HG03108 (cell line): ENCODE data around the gene C11orf97.
A peak's percentile ranks its signal among the peaks of the same experiment; 100 is the strongest.

Experiments
- ATAC-seq: cut with Tn5 transposase; IDR thresholded peaks from one replicate; pipeline ENCODE4 v1.9.1; 2021; ENCODE audit warnings: moderate library complexity; ENCODE audit not compliant: unreplicated experiment

The C11orf97 gene

DNA sequence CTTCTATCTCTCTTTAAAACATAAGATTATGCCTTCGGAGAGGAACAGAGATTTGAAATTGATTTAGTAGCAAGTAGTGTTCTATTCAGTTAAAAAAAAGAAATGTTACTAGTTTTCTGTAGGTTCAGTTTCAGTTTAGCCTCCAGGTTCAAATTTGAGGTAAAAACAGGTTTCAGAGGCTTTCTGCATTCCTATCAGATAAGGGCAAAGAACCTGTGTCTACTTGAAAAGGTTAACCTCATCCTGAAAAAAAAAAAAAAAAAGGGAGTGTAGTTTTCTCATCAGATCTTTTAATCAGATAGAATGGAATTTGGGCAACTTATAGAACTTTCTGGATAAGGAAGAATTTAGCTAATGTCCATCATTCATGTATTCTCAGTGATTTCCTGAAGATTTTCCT is 12.1 kb downstream of the C11orf97 start:
- no peak for ATAC-seq

DNA sequence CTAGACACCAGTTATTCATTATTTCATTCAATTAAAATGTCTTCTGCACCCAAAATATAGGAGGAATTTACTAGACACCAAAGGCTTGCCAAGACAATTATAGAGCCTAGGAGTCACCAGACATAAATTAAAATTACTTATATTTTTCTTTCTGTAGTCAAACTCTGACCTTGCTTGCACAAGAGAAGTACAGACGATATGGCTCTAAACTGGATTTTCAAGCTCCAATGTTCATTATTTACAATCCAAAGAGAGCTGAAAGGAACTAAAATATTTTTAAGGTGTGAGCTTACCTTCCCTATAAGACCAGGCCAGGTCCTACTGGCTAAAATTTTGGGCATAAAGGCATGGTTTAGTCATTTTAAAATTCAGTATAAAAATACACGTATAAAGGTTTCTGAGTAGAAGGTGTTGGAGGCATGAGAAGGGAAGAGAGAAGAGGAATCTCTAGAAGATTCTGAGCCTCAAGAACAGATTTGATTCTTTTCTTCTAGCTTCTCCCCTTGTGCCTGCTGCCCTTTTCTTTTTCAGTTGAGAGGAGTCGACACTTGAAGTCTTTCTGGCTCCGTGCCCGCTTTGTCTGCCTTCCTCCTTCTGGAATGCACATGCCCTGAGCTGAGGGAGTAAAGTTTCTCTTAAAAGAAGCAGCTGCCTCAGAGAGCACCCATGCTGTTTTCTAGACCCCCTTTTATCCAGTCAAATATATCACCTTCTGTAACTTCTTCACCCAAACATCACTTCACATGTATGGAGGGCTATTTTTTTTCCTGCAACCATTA is 13.5 kb downstream of the C11orf97 start:
- ATAC-seq: no peak

DNA sequence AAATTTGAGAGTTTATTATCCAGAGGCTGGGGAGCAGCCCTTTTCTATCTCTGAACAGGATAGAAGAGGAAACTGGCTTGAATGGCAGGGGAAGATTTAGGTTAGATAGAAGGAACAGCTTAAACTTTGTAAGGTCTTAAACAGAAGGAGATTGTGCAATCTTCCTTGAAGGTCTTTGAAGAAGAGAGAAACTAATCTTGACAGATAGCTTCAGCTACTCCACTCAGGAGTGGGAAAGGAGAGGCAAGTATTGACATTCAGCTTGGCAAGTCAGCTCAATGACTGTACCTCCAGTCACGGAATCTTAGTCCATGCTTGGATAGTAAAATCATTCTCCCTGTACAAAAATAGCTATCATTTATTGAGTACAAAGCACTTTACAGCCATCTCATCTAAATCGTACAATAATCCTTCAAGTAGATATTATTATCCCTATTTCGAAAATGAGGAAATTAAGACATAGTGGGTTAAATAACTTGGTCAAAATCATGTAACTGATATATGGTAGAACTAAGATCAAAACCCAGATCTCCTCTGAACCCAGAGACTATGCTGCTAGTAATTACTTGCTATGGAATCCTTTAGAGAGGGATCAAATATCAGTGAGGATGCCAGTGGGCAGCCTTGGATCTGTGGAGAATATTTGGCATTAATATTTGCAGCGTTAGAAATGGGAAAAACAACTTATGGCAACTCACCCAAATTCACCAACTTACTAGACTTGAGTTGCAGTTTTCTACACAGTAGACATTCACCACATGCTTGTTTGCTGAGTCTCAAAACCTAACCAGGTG is 14.6 kb downstream of the C11orf97 start:
- ATAC-seq: no peak

DNA sequence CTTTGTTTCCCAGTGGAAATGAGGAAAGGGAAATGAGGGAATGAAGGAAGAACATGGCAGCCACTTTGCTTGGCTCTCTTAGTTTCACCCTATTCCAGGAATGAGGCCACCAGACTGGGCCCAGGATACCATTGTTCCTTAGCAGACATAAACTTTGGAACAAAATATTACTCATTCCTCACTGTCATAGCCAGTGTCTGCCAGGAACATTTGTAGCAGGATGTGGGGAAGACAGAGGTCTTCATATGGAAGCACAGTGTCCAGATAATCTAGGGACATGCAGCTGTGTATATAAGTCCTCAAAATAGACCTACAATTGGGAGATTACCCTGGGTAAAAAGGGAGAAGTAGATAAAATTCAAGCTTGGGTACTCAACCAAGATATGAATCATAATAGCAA is 16.3 kb downstream of the C11orf97 start:
- ATAC-seq: no peak

DNA sequence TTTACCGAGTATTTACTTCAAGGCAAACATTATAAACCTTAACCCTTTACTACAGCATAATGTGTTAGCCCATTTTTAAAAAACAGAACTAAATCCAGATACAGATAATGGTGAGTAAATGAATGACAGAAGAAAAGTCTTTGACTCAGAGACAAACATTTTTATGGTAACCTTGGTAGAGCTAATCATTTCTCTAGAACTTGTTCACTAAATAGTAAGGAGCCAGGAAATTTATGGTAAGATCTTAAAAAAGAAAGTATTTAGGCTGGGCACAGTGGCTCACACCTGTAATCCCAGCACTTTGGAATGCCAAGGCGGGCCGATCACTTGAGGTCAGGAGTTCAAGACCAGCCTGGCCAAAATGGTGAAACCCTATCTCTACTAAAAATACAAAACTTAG is 19.9 kb downstream of the C11orf97 start:
- ATAC-seq: no peak

DNA sequence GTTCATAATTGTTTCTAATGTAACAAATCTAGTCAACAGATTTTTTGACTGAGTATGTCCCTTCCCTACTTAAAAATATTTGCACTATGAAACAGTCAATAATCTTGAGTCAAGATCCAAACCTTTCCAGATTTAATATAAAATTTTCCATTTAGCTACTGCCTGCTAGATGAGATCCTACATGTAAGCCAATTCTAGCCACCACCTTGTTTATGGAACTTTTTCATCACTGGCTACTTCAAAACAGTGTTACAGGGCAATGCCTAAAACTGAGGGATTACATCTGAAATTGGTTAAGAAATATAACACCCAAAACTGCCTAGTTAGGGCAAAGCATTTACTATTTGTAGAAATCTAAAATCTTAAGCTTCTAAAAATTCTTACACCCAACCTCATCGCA is 20.9 kb downstream of the C11orf97 start:
- no peak for ATAC-seq

DNA sequence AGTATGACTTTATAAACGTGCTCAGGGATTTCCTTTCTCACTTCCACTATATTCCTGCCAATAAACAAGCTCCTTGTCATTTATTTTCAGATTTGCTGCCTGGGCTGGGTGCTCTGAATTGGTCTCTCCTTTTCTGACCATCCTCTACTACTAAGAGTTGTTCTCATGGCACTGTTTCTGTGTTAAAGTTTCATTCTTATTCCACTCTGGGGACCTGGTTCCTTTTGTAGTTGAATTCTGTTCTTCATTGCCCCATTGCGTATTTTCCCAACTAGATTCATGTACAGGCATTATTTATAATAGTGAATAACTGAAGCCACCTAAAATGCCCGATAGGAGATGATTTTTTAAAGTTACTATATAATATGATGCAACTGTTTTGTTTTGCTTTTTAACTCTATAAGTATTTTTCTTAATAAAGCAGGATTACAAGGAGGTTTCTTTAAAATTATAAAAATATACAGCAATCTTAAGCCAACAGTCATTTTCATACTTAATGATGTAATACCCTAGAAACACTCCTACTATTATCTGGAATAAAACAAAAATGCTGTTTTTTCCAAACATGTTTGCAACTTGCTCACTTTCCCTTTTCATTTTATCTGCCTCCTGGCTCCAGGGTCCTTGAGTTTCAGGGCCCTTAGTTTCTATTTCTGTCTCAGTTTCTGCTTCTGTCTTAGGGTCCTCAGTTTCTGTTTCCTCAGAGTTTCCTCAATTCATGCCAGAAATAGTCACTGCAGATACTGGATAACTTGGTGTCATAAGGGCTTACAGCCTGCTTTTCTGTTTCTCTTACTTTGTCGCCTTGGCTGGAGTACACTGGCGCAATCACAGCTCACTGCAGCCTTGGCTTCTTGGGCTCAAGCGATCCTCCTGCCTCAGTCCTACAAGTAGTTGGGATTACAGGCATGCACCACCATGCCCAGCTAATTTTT is 21.7 kb downstream of the C11orf97 start:
- no peak for ATAC-seq

DNA sequence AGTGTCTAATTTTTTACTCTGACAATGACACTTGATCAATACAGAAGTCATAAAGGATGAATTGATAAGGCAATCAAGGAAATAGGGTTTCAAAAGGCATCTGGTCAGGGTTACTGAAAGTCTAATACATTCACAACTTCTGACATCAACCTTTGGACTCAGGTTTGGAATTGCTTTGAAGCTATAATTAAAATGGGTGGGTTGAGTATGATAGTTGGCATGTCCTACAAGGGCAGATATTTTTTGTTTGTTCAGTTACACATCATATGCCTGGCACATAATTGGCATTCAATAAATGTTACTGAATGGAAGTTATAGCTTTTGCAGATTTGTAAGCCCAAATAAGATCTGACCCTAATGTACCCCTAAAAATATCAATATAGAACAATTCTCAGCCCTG is 24.1 kb downstream of the C11orf97 start:
- ATAC-seq: no peak

DNA sequence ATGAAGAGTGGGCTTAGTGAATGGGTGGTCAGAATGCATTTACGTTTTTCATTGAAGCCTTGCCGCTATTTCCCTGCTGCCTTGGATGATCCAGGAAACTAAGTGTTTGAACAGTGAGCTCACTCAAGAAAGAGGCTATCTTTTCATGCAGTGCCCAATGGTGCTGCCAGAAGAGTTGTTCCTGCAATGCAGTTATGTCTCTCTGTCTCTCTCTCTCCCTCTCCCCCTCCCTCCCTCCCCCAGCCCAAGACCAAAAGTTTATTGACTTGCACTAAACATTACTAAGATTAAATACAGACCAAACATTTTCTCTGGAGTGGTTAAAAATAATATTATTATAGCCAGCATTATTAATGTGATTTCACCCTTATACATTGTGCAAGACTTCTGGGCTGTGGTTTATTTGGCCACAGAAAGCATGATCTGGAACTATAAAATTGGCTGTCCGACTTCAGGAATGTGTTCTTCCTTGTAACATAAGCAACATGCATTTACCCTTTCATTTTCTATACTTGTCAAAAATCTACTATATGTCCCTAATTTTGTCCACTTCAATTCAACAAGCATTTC is 24.9 kb downstream of the C11orf97 start:
- no peak for ATAC-seq

DNA sequence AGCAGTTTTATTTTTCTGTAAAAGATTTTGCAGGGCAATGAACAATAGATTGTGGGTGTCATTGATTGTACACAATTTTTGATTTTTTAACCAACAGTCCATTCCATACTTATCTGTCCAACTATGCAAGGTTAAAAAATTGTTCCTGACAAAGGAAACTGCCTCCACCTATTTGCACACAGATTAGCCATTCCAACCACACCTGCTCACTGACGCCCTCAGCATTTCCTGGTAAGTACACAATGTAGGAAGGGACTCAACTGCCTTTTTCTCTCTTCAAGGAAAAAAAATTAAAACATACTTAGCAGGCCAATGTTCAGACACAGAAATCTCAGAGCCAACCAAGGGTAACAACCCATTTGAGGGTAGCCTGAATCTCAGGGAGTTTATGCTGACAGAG is 27.2 kb downstream of the C11orf97 start:
- no peak for ATAC-seq

DNA sequence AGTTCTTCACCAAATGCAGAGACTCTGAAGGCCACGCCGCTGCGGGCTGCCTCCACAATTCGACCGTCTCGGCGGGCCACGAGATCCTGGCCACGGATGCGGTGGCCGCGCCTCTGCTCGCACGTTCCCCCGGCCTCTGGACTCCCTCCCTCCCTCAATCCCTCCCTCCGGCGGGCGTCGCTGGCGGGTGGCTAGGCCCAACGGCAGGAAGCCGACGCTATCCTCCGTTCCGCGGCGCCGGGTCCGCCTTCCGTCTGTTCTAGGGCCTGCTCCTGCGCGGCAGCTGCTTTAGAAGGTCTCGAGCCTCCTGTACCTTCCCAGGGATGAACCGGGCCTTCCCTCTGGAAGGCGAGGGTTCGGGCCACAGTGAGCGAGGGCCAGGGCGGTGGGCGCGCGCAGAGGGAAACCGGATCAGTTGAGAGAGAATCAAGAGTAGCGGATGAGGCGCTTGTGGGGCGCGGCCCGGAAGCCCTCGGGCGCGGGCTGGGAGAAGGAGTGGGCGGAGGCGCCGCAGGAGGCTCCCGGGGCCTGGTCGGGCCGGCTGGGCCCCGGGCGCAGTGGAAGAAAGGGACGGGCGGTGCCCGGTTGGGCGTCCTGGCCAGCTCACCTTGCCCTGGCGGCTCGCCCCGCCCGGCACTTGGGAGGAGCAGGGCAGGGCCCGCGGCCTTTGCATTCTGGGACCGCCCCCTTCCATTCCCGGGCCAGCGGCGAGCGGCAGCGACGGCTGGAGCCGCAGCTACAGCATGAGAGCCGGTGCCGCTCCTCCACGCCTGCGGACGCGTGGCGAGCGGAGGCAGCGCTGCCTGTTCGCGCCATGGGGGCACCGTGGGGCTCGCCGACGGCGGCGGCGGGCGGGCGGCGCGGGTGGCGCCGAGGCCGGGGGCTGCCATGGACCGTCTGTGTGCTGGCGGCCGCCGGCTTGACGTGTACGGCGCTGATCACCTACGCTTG is 31.7 kb downstream of the C11orf97 start, which contains the start of gene FUT4:
TSS of gene FUT4 (plus strand) at position 227 of the 951 bp plus-strand sequence. CDS start at position 440, 213 bp downstream.
- peak; percentile 85 for ATAC-seq

DNA sequence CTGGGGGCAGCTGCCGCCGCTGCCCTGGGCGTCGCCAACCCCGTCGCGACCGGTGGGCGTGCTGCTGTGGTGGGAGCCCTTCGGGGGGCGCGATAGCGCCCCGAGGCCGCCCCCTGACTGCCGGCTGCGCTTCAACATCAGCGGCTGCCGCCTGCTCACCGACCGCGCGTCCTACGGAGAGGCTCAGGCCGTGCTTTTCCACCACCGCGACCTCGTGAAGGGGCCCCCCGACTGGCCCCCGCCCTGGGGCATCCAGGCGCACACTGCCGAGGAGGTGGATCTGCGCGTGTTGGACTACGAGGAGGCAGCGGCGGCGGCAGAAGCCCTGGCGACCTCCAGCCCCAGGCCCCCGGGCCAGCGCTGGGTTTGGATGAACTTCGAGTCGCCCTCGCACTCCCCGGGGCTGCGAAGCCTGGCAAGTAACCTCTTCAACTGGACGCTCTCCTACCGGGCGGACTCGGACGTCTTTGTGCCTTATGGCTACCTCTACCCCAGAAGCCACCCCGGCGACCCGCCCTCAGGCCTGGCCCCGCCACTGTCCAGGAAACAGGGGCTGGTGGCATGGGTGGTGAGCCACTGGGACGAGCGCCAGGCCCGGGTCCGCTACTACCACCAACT is 32.5 kb downstream of the C11orf97 start:
- ATAC-seq: no peak

DNA sequence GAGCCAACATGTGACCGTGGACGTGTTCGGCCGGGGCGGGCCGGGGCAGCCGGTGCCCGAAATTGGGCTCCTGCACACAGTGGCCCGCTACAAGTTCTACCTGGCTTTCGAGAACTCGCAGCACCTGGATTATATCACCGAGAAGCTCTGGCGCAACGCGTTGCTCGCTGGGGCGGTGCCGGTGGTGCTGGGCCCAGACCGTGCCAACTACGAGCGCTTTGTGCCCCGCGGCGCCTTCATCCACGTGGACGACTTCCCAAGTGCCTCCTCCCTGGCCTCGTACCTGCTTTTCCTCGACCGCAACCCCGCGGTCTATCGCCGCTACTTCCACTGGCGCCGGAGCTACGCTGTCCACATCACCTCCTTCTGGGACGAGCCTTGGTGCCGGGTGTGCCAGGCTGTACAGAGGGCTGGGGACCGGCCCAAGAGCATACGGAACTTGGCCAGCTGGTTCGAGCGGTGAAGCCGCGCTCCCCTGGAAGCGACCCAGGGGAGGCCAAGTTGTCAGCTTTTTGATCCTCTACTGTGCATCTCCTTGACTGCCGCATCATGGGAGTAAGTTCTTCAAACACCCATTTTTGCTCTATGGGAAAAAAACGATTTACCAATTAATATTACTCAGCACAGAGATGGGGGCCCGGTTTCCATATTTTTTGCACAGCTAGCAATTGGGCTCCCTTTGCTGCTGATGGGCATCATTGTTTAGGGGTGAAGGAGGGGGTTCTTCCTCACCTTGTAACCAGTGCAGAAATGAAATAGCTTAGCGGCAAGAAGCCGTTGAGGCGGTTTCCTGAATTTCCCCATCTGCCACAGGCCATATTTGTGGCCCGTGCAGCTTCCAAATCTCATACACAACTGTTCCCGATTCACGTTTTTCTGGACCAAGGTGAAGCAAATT is 33.3 kb downstream of the C11orf97 start:
- ATAC-seq: no peak

DNA sequence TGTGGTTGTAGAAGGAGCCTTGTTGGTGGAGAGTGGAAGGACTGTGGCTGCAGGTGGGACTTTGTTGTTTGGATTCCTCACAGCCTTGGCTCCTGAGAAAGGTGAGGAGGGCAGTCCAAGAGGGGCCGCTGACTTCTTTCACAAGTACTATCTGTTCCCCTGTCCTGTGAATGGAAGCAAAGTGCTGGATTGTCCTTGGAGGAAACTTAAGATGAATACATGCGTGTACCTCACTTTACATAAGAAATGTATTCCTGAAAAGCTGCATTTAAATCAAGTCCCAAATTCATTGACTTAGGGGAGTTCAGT is 33.9 kb downstream of the C11orf97 start:
- ATAC-seq: no peak

DNA sequence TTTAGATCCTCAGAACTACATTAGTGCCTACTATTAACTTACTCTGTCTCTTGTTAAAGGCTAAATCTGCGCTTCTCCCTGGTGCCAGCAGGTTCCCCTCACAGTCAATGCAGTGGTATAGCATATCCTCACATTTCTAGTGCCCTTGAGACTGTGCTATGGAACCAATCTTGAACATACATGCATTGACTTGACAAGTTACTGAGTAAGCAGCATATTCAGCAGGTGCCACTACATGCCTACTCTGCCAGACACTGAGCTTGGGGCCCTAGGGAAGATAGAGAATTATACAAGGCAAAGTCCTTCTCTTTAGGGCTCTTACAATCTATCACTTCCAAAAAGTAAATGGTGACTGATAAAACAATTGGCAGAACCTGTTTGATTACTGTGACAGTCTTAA is 34.6 kb downstream of the C11orf97 start:
- no peak for ATAC-seq

DNA sequence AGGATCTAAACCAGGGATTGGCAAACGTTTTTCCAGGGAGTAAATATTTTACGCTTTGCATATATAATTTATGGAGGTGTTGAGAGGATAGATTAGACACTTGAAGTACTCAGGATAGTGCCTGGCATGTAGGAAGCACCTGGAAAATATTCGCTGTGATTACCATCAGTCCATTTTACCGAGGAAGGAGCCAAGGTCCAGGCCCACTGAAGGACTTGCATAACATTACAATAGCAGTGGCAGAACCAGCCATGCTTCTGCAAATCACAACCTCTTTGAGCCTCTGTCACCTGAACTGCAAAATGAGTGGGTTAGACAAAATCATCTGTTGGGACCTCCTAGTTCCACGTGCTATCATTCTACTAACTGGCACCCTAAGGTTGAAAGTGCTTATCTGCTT is 36.9 kb downstream of the C11orf97 start:
- ATAC-seq: no peak

DNA sequence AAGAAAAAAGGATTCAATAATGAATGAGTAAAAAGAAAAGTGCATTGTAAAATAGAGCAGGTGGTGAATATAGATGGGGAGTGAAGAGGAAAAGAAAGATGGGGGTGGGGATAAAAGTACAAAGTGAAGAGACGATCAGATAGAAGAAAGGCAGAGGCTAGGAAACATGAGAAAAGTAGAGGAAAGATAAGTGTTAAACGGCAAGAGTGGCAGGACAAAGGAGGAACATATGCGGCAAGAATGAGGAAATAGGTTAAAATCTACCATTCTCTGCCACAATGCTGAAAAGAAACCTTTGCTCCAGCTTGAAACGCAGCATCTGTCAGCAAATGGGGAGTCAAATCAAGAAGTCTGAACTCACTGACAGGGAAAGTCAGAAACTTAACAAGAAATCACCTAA is 38.3 kb downstream of the C11orf97 start:
- no peak for ATAC-seq

DNA sequence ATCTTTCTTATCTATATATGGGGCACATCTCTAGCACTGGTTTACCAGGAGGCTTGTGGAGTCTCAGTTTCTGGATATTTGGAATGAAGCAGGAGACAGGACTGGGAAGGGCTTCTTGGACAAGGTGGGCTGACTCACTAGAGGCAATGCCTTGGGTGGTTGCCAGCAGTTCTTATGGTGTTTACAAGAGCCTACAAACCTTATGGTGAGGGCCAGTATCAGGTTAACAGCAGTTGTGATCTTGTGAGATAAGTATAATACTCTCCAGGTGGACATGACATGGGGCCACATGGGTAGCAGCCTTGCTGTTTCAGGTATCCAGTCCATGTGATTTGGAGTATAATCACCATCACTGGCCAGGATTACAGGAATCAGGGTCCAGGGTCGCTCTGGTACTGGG is 41.7 kb downstream of the C11orf97 start:
- ATAC-seq: no peak
